HL-60 (cell line): ENCODE data around the gene JMJD1C.

ENCODE experiments used
- DNase-seq, 2 experiments: peaks; one replicate each; pipeline ENCODE4 v3.0.0-alpha.2; 2010 to 2020; ENCODE audit warnings: low read depth in 1 of 2, low spot score in 1 of 2
- H3K27ac ChIP-seq: fragments of 250-450 bp; sonication (Bioruptor Pico); replicated peaks from 2 replicates; pipeline ENCODE4 v1.5.1; 2020; ENCODE audit warnings: mild to moderate bottlenecking, moderate library complexity
- H3K27me3 ChIP-seq: fragments of 250-450 bp; sonication (Bioruptor Pico); 2 replicates; pipeline ENCODE4 v1.5.1; 2021; ENCODE audit warnings: mild to moderate bottlenecking, moderate library complexity; ENCODE audit not compliant: insufficient read depth, poor library complexity, severe bottlenecking
- H3K4me3 ChIP-seq: replicated peaks from 2 replicates; pipeline ENCODE4 v1.5.1; 2011; ENCODE audit warnings: mild to moderate bottlenecking, control low read depth, low read length; ENCODE audit not compliant: insufficient read depth
- GABPA ChIP-seq: IDR thresholded peaks from 2 replicates; pipeline ENCODE4 v1.6.1; 2012; ENCODE audit warnings: low read depth
- POLR2AphosphoS5 ChIP-seq: IDR thresholded peaks from 2 replicates; pipeline ENCODE4 v1.6.1; 2012; ENCODE audit warnings: low read depth
- SPI1 ChIP-seq: IDR thresholded peaks from 2 replicates; pipeline ENCODE4 v1.6.1; 2012; ENCODE audit warnings: low read depth, mild to moderate bottlenecking, borderline replicate concordance
- TF ChIP-seq, protein P1 (sequence below): IDR thresholded peaks from 2 replicates; pipeline ENCODE4 v1.6.1; 2012; ENCODE audit warnings: low read depth; ENCODE audit not compliant: insufficient replicate concordance
- TF ChIP-seq, protein P2 (sequence below): IDR thresholded peaks from one replicate; pipeline ENCODE4 v1.5.1; 2011; ENCODE audit warnings: low read length, control low read depth, inconsistent platforms; ENCODE audit not compliant: insufficient read depth

JMJD1C gene

DNA sequence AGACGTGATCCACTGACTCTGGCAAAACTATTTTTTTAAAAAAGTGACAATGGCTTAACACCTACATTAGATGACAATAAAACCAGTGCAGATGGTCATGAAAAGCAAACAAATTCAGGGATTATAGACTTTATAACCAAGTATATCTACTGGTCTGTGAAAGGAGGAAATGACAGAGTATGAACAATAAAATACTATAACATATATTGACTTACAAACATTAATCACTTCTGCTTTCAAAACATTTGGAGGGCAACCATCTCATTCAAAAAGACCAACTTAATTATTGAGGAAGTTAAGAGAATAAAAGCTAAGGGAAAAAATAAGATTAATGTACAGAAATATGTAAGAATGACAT lies 34.8 kb downstream of the JMJD1C start:
- DNase-seq = no peak
- Histone ChIP-seq H3K27me3 (no peaks in the 10 kb centered on the region), H3K27ac (no peak overlapping the region), H3K4me3 (no peak overlapping the region)
- TF ChIP-seq POLR2AphosphoS5 (no peak), GABPA (no peak), SPI1 (no peak)
- TF ChIP-seq, protein P1, sequence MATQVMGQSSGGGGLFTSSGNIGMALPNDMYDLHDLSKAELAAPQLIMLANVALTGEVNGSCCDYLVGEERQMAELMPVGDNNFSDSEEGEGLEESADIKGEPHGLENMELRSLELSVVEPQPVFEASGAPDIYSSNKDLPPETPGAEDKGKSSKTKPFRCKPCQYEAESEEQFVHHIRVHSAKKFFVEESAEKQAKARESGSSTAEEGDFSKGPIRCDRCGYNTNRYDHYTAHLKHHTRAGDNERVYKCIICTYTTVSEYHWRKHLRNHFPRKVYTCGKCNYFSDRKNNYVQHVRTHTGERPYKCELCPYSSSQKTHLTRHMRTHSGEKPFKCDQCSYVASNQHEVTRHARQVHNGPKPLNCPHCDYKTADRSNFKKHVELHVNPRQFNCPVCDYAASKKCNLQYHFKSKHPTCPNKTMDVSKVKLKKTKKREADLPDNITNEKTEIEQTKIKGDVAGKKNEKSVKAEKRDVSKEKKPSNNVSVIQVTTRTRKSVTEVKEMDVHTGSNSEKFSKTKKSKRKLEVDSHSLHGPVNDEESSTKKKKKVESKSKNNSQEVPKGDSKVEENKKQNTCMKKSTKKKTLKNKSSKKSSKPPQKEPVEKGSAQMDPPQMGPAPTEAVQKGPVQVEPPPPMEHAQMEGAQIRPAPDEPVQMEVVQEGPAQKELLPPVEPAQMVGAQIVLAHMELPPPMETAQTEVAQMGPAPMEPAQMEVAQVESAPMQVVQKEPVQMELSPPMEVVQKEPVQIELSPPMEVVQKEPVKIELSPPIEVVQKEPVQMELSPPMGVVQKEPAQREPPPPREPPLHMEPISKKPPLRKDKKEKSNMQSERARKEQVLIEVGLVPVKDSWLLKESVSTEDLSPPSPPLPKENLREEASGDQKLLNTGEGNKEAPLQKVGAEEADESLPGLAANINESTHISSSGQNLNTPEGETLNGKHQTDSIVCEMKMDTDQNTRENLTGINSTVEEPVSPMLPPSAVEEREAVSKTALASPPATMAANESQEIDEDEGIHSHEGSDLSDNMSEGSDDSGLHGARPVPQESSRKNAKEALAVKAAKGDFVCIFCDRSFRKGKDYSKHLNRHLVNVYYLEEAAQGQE = no peak
- TF ChIP-seq, protein P2, sequence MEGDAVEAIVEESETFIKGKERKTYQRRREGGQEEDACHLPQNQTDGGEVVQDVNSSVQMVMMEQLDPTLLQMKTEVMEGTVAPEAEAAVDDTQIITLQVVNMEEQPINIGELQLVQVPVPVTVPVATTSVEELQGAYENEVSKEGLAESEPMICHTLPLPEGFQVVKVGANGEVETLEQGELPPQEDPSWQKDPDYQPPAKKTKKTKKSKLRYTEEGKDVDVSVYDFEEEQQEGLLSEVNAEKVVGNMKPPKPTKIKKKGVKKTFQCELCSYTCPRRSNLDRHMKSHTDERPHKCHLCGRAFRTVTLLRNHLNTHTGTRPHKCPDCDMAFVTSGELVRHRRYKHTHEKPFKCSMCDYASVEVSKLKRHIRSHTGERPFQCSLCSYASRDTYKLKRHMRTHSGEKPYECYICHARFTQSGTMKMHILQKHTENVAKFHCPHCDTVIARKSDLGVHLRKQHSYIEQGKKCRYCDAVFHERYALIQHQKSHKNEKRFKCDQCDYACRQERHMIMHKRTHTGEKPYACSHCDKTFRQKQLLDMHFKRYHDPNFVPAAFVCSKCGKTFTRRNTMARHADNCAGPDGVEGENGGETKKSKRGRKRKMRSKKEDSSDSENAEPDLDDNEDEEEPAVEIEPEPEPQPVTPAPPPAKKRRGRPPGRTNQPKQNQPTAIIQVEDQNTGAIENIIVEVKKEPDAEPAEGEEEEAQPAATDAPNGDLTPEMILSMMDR = no peak

DNA sequence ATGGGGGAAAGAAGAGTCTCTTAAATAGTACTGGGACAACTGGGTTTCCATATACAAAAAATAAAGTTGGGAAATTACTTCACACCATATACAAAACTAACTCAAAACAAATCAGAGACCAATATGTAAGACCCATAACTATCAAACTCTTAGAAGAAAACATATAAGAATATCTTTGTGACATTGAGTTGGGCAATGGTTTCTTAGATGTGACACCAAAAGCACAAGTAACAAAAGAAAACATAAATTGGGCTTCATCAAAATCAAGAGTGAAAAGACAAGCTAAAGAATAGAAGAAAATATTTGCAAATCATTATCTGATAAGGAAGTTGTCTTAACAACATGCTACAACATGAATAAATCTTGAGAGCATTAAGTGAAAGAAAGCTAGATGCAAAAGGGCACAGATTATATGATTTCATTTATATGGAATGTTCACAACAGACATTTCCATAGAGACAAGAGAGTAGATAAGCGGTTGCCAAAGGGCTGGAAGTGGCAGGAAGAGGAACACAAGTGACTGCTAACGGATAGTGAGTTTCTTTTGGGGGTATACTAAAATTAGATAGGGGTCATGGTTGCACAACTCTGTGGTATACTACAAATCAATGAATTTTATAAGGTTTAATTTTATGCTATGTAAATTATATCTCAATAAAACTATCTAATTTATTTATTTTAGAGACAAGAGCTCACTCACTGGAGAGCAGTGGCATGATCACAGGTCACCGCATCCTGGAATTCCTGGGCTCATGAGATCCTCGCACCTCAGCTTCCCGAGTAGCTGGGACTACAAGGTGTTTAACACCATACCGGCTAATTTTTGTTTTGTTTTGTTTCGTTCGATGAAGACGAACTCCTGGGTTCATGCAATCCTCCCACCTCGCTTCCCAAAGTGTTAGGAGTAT lies 35.4 kb downstream of the JMJD1C start:
- no peak overlapping the region for H3K27ac ChIP-seq
- DNase-seq = no peak
- H3K4me3 ChIP-seq = no peak overlapping the region
- H3K27me3 ChIP-seq = no peaks in the 10 kb centered on the region
- TF ChIP-seq GABPA (no peak), POLR2AphosphoS5 (no peak), SPI1 (no peak)

DNA sequence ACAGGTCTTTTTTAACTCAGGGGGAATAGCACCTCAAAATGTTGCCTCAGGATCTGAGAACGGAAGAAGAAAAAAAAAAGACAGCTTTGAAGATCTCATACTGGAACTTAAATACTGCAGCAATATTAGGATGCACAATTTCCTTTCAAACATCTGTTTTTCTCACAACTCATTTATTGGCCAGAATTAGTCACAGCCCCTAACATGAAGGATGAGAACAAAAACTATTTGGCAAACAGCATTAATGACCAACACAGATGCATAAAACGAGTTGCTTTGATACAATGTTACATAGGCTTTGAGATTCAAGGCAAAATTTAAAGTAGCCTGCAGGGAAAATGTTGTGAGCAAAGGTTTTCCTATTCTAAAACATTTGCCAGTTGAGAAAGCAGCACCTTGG lies 36.5 kb downstream of the JMJD1C start:
- DNase-seq = no peak
- TF ChIP-seq, protein P1 = no peak
- TF ChIP-seq POLR2AphosphoS5 (no peak), SPI1 (no peak), GABPA (no peak)
- TF ChIP-seq, protein P2 = no peak
- Histone ChIP-seq H3K4me3 (no peak overlapping the region), H3K27ac (no peak overlapping the region), H3K27me3 (no peaks in the 10 kb centered on the region)

DNA sequence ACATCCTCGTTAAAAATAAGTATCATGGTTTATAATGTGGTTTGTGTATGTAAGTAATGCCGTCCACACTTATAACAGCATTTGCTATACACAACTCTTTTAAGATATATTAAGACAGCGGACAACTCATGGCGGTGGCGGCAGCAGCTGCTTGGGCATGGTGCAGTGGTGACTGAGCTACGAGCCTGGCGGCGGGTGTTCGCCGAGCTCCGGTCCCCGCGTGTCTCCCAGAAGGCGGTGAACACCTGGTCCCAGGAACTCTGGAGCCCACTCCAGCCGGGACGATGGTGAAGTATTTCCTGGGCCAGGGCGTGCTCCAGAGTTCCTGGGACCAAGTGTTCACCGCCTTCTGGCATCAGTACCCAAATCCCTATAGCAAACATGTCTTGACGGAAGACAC lies 38.8 kb downstream of the JMJD1C start:
- H3K27me3 ChIP-seq = no peaks in the 10 kb centered on the region
- TF ChIP-seq GABPA (no peak), SPI1 (no peak), POLR2AphosphoS5 (no peak)
- TF ChIP-seq, protein P2 = no peak
- TF ChIP-seq, protein P1 = no peak
- DNase-seq = no peak
- no peak overlapping the region for H3K4me3 ChIP-seq
- H3K27ac ChIP-seq = no peak overlapping the region
